SK-N-SH (cell line): ENCODE measurements around the gene SURF1.

Experiments used
- JUND ChIP-seq: IDR thresholded peaks from 2 replicates; pipeline ENCODE4 v1.4.0; 2012
- NRF1 ChIP-seq: IDR thresholded peaks from 2 replicates; pipeline ENCODE4 v1.6.1; 2012; ENCODE audit warnings: low read depth, mild to moderate bottlenecking, low read length
- YY1 ChIP-seq: IDR thresholded peaks from 2 replicates; pipeline ENCODE4 v1.4.0; 2012; ENCODE audit warnings: low read depth, mild to moderate bottlenecking

DNA sequence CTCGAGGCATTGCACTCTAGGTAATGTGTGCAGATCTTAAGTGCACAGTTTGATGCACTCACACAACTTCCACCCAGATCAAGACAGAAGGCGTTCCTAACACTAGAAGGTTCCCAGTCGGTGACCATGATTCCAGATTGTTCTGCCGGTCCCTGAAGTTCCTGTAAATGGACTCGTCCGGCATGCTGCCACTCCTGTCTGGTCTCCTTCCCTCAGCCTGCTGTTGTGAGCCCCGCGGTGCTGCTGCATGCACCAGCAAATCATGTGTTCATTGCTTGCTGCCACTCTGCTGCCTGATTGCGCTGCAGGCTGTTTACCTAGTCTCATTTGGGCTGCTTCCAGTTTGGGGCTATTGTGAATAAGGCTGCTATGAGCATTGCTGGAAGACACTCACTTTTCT lies 31.4 kb upstream of the SURF1 start:
- no peak for TF ChIP-seq JUND
- TF ChIP-seq NRF1: no peak
- TF ChIP-seq YY1: no peak
